Measurements from ENCODE around the gene ZBTB44.

- TF ChIP-seq CTCF (IDR thresholded peaks at IDR 0.05; ENCODE audit: low read depth, low read length, missing input control) (no peak), MAX (IDR thresholded peaks at IDR 0.05) (no peak), GABPA (IDR thresholded peaks at IDR 0.05 in 1 of 2, conservative IDR thresholded peaks at IDR 0.05 in 1 of 2) (no peak), ATF3 (IDR thresholded peaks at IDR 0.05) (no peak), HNF4A (conservative IDR thresholded peaks at IDR 0.05) (no peak), YY1 (IDR thresholded peaks at IDR 0.05) (no peak), SP1 (IDR thresholded peaks at IDR 0.05) (no peak)
Observed at GRCh38 chr11:130198292-130198691, 116.4 kb downstream of the ZBTB44 start.
